ENCODE results near the gene THAP8.

The THAP8 gene, protein sequence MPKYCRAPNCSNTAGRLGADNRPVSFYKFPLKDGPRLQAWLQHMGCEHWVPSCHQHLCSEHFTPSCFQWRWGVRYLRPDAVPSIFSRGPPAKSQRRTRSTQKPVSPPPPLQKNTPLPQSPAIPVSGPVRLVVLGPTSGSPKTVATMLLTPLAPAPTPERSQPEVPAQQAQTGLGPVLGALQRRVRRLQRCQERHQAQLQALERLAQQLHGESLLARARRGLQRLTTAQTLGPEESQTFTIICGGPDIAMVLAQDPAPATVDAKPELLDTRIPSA

DNA sequence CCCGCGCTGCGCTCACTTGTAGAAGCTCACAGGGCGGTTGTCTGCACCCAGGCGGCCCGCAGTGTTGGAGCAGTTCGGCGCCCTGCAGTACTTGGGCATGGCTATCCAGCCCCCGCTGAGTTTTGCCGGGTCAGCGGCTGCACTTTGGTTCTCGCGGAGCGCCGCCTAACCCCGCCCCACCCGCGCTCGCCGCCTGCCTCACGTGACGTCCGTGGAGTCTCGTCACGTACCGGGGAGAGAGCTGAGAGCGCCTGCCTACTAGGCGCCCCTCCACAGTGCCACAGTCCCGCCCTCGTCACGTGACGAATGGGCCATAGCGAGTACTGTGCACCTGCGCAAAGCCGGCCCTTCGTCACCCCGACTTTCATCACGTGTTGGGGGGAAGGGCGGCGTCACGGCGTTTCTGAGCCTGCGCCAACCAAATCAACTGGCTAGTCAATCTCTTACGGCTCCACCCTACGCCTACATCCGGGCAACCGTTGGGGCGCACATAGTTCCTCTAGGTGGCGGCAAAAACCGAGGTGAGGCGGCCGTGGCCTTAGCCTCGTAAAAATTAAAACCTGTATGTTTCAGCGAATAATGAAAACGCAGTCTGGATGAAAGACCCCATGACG, at the start of gene THAP8:
Gene THAP8, minus strand, starts transcription at position 167 of the 614 bp plus-strand sequence. Its CDS starts 68 bp downstream, at position 99.
- DNase-seq (ENCODE audit: low read depth): peak; percentile 99

DNA sequence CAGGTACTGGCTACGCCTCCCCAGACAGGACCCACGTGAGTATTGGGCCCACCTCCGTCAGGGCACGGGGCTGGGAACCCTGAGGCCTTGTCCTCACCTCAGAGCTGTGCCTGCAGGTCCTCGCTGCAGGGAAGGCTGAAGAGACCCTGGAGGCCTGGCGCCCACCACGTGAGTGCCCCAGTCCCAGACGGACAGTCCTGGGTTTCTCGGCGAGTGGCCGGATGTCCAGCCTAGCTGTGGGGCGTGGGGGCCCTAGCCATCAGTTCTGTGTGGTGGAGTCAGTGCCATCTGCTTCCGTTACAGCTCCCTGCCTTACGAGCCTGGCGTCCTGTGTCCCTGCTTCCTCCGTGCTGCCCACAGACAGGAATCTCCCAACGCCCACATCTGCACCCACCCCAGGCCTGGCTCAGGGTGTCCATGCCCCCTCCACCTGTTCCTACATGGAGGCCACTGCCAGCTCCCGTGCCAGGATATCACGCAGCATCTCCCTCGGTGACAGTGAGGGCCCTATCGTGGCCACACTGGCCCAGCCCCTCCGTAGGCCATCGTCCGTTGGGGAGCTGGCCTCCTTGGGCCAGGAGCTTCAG, 49.0 kb upstream of the THAP8 start:
- DNase-seq (ENCODE audit: low read depth): no peak

DNA sequence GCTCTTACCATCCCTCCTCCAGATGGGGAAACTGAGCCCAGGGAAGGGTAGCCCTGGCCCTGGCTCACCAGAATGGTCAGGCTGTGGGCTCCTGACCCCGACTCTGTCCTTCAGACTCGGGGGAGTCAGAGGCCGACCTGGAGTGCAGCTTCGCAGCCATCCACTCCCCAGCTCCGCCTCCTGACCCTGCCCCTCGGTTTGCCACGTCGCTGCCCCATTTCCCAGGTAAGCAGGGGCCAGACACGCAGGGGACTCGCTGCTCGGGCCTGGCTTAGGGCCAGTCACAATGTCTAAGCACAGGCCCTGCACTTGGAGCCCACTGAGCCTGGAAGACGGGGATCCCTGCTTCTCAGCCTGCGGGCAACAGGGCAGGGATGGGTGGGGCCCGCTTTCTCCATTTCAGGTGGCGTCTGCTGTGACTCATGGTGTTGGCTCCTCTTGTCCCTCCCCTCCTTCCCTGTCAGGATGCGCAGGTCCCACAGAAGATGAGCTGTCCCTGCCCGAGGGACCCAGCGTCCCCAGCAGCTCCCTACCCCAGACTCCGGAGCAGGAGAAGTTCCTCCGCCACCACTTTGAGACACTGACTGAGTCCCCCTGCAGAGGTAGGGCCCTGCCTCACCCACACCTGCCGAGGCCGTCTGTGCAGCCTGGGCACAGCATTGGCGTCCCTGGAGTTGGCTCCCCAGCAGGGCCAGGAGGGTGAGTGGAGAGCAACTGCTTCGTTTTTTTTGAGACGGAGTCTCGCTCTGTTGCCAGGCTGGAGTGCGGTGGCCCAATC, 47.7 kb upstream of the THAP8 start:
- no peak for DNase-seq (ENCODE audit: low read depth)

DNA sequence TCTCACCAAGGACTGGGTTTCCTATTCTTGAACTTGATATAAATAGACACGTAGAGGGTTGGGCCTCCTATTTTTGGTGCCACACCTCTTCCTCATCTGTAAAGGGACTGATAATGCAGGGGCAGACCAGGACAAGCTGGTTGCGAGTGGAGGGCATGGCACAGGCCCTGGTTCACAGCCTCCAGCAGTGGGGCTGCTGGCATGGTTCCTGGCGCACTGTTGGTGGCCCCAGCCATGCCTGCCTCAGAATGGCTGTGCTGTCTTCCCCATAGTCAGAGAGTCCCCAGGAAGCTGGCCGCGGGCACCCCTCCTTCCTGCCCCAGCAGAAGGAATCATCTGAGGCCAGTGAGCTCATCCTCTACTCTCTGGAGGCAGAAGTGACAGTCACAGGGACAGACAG, 46.4 kb upstream of the THAP8 start:
- no peak for DNase-seq (ENCODE audit: low read depth)

DNA sequence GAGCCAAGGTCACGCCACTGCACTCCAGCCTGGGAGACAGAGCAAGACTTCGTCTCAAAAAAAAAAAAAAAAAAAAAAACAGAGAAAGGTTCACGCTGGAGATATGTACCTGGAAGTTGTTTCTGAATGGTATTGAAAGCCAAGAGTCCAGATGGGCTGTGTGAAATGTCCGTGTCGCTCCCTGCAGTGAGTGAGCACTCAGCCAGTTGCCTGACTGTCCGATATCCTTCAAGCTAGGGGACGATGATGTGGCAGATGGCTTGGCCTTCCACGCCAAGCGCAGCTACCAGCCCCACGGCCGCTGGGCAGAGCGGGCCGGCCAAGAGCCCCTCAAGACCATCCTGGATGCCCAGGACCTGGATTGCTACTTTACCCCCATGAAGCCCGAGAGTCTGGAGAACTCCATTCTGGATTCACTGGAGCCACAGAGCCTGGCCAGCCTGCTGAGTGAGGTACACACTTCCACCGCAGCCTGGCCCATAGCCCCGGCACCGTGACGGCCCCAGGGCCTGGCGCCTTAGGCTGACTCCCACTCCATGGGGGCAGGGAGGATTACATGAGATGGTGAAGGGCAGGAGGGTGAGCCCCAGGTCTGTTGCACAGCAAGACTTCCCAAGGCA, 45.2 kb upstream of the THAP8 start:
- DNase-seq (ENCODE audit: low read depth): no peak

DNA sequence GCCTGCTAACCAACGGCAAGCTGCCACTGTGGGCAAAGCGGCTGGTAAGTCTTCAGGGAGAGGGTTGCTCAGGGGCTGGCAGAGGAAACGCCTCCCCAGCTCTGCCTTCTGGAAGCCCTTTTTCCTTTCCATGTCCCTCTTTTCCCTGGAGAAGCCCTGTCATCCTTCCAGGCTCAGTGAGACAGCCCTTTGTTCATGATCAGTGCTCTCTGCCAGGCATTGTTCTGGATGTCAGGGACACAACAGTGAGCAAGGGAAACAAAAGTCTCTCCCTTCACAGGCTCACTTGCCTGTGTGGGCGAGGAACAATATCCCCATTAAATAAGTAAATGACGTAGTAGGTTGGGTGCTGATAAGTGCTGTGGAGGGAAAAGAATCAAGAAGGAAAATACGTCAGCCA, 43.0 kb upstream of the THAP8 start:
- DNase-seq (ENCODE audit: low read depth): no peak

DNA sequence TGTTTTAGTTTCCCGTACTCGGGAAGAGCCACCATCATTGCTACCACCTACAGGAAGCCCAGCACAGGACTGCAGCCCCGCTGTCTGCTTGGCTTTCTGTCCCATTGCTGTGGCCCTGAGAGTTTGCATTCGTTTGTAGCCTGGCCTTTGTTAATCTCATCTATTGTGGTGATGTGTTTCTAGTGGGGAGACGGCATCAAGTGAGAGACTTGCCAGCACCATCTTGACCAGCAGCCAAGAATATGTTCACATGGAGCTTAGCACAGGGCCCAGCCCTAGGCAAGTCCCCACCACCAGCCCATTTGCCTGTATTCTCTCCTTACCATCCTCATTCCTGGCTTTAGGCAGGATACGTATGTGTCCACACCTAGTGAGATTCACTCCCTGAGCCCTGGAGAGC, 39.6 kb upstream of the THAP8 start:
- DNase-seq (ENCODE audit: low read depth): no peak

DNA sequence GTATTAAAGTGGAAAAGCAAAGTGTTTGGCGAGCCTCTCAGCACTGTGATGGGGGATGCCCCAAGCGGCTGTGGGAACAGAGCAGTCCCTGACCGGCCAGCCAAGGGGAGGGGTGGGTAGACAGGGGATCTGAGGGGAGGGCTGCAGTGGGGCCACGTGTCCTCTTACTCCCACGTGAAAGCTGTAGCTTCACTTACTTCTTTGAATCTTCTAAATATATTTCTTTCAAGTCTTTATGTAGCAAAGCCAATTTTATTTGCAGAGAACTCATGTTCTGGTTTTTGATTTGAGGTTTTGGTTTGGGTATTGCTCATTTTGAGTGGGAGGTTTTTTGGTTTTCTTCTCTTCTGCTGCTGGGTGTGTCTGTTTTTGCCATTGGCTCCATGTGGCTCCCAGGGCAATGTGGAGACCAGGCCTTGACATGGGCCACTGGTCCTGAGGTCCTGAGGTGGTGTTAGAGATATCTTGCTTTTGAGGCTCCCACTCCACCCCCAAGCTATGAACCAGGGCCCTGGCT, 39.1 kb upstream of the THAP8 start:
- no peak for DNase-seq (ENCODE audit: low read depth)

DNA sequence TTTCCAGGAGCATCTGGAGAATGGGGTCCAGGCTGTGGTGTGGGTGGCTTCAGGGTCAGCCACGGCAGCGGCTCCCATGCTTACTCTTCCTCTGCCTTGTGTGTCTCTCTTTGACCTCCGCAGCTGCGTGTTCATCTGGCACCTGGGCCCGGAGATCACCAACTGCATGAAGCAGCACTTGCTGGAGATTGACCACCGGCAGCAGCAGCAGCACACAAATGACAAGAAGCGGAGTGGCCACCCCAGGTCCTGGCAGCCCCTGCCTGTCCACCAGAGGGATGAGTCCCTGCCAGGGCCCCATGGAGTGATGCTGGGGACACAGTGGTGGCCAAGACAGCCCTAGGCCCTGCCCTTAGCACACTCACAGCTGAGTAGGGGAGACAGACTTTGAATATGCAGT, 38.5 kb upstream of the THAP8 start:
- no peak for DNase-seq (ENCODE audit: low read depth)

DNA sequence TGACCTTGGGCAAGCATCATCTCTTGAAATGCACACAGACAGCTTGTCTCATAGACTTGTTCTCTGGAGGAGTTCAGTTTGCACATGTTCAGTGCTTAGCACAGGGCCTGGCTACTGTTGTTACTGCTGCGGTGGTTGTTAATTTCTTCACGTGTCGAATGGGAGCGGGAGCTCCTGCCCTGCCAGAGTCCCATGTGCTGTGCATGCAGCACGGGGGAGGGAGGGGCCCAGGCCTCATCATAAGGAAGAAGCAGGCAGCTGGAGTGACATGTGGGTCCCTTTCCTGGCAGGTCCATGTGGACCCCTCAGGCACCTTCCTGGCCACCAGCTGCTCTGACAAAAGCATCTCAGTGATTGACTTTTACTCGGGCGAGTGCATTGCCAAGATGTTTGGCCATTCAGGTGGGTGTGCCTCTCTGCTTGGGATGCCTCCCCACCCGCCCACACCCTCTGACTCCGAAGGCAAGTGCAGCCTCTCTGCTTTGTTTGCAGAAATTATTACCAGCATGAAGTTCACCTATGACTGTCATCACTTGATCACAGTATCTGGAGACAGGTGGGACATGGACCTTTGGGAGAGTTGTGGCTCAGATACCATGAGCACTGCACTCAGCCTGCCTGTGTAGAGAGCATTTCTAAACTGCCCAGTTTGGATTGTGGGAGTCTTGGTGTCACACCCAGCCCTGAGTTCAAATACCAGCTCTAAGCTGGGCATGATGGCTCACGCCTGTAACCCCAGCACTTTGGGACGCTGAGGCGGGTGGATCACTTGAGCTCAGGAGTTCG, 37.0 kb upstream of the THAP8 start:
- no peak for DNase-seq (ENCODE audit: low read depth)

DNA sequence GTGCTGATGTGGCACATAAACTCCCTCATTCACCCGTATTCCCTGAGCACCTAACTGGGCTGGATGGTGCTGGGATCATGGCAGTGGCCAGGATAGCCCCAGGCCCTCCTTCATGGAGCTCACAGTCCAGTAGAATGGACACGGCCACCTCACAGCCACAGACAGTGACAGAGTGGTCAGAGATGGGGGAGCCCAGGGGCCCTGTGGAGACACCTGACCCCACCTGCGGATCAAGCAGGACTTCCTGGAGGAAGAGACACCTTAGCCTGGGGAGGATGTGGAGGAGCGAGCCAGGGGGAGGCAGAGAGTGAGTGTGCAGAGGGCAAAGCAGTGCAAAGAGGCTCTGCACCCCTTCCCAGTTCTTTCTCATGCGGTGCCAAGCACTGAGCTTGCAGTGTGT, 35.8 kb upstream of the THAP8 start:
- DNase-seq (ENCODE audit: low read depth): no peak

DNA sequence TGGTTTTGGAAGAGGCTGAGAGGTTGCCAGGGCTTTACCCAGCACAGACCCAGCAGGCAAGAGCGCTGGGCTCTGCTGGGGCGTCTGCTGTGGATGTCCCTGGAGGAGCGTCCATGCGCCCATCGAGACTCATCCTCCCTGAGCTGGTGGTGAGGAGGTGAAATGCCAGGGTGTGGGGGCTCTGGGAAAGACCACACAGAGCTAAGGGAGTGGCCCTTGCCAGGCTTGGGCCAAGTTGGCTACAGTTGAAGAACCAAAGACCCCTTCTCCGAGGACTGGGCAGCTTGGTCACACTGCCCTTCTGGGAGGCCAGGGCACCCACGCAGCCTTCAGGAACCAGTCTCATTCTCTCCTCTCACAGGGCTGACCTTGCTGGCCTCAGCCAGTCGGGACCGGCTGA, 32.2 kb upstream of the THAP8 start:
- no peak for DNase-seq (ENCODE audit: low read depth)

DNA sequence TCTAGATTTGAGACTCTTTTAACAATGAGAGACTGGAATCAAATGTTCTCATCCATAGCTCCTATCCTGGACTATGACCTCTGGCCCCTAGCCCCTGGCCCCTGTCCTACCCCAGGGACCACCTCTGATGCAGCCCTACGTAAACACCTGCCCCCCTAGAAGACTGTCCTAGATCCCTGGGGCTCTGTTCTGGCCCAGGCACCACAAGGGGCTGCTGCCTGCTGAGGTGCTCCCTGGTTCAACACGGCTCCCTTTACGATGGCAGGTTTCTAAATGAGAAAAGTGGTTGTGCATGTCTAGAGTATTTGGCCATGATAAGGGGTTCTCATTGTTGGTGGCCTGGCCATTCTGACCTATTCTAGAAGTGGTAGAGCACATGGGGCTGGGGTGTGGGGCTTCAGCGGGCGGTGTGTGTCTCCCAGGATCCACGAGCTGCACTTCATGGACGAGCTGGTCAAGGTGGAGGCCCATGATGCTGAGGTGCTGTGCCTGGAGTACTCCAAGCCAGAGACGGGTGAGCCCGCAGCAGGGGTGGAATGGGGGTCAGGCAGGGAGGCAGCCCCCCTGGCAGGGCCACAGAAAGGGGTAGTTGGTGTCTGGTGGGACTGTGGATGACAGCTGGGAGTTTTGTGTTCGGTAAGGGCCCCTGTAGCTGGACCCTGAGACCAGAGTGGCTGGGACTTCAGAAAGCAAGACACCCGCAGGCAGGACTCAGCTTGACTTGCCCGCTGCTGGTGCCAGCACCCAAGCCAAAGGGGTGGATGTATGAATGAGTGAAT, 30.3 kb upstream of the THAP8 start:
- no peak for DNase-seq (ENCODE audit: low read depth)

DNA sequence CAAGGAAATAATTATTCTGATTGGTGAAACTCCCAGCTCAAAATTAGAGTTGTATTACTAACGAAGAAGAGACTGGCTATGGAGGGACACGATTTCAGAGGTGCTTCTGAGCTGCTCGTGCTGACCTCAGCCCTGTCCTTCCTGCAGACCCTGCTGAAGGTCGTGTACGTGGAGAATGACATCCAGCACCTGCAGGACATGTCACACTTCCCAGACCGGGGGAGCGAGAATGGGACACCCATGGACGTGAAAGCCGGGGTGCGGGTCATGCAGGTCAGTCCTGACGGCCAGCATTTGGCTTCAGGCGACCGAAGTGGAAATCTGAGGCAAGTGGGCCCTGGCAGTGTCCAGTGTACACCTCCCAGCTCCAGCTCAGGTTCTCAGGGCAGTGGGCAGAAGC, 28.8 kb upstream of the THAP8 start:
- DNase-seq (ENCODE audit: low read depth): no peak

DNA sequence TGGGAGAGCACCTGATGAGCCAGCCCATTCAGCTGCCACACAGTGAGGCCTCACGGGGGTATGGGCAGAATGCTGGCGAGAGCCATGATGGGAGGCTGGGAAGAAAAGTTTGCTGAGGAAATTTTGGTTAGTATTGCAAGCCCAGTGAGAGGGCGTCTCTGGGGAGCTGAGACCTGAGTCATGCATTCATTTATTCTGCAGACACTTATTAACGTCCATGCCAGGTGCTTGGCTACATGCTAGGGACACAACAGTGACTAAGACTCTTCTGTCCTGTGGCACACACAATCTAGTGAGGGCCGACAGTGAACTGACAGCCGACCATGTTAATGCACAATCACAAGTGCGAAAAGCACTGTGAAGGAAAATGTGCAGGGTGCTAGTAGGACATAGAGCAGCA, 27.8 kb upstream of the THAP8 start:
- DNase-seq (ENCODE audit: low read depth): no peak

DNA sequence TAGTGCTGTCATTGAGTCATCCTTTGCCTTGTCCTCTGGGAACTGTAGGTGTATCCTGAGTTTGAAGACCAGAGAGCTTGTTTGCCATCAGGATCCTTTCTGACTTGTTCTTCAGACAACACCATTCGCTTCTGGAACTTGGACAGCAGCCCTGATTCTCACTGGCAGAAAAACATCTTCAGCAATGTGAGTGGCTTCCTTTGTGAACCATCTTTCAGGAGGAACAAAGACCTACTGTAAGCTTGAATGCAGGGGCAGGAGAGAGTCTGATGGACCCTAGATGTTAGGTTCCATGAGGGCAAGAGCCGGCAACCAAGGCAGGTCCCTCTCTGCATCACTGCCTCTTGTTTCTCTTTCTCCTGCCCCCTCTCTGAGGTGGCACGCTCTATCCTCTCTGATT, 27.3 kb upstream of the THAP8 start:
- no peak for DNase-seq (ENCODE audit: low read depth)

DNA sequence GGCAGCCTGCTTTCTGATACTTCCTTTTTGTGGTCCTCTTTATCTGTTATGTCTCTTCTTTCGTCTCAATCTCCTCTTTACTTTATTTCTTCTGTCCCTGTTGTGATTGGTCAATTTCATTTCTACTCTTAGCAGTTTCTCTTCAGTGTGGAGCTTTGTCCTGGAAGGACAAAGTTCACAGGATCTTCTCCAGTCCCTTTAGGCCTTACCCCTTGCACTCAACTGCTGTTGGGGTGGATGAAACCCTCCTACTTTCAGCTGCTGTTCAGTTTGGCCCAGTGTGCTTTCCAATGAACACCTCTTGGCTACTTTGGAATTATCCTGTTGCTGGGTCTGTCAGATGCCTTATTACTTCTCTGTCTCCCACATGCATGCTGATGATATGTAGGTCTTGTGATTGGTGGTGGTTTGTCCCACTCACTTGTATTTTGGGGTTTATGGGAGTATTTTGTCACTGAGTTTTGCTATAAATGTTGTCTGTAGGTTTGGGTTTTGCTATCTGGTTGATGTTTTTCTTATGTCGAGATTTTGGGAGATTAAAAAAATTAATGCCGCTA, 25.4 kb upstream of the THAP8 start:
- DNase-seq (ENCODE audit: low read depth): no peak

DNA sequence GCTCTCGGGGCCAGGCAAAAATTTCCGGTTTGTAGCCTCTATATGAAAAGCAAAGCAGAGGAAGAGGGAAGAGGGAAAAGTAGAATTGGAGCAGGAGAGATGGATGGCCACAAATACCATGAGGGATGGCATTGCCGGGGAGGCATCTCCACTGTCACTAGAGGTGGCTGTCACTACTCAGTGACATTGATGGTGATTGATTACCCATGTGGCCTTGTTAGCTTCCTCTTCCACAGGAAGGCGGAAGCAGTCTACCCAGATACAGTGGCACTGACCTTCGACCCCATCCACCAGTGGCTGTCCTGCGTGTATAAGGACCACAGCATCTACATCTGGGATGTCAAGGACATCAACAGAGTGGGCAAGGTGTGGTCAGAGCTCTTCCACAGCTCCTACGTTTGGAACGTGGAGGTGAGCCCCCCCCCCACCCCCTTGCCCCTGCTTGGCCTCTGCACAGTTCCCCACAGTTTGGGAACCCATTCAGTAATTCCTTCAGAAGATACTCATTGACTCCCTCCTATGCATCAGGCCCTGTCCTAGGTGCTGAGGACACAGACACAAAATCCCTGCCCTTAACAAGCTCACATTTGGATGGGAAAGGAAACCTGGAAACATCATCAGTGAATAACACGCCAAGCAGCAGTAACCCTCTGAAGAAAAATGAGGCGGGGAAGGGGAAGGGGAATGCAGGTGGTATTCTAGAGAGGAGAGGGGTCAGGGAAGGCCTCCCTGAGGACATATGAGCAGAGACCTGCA, 19.2 kb upstream of the THAP8 start:
- no peak for DNase-seq (ENCODE audit: low read depth)

DNA sequence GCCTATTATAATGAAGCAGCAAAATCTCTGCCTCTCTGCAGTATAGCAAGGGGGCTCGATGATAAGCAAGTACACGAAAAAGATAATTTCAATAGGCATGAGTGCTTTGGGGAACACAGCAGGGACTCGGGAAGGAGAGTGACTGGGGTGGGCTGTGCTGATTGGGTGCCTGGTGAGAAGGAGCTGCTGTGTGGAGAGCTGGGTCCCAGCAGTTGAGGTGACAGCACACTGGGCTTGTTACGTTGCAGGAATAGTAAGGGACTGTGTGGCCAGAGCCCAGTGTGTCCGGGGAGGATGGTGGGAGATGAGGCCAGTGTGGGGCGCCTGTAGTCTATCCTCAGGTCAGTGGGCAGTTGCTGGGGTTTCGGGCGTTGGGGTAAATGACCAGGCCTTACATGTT, 18.0 kb upstream of the THAP8 start:
- DNase-seq (ENCODE audit: low read depth): no peak

Data from GM04504 (cell line).